K562 (cell line): ENCODE data around the gene PDGFRA.

Experiments used
- CTCF ChIP-seq, 3 experiments: IDR thresholded peaks in 2 of 3; conservative IDR thresholded peaks in 1 of 3; 2 replicates each; pipeline ENCODE4 v1.5.1; 2011 to 2012; ENCODE audit warnings: low read length in 3 of 3, mild to moderate bottlenecking in 3 of 3, control low read depth in 2 of 3, improper control_type of control experiment in 1 of 3, inconsistent platforms in 1 of 3, low read depth in 1 of 3, mixed read lengths in 1 of 3, moderate library complexity in 1 of 3; ENCODE audit not compliant: insufficient read depth in 2 of 3
- ELF4 ChIP-seq: fragments of 450-650 bp; formaldehyde crosslinking; IDR thresholded peaks from 2 replicates; pipeline ENCODE4 v1.4.0; 2022; ENCODE audit warnings: missing genetic modification characterization
- HDAC1 ChIP-seq, 2 experiments: fragments of 450-650 bp; IDR thresholded peaks; 2 replicates each; pipeline ENCODE4 v1.6.1; 2016 to 2017; ENCODE audit warnings: inconsistent platforms in 1 of 2, mild to moderate bottlenecking in 1 of 2, moderate library complexity in 1 of 2
- HNRNPLL ChIP-seq: fragments of 200-400 bp; formaldehyde crosslinking; IDR thresholded peaks from 2 replicates; pipeline ENCODE4 v1.6.1; 2017; ENCODE audit warnings: low read length, low read depth, mild to moderate bottlenecking; ENCODE audit not compliant: poor library complexity, severe bottlenecking
- KAT2B ChIP-seq: IDR thresholded peaks from one replicate; pipeline ENCODE4 v1.6.1; 2012; ENCODE audit warnings: low read depth, mild to moderate bottlenecking, control low read depth, inconsistent platforms, low read length, moderate library complexity
- MBD1 ChIP-seq: fragments of 250-450 bp; sonication (Bioruptor Pico); IDR thresholded peaks from 2 replicates; pipeline ENCODE4 v1.8.0; 2022; ENCODE audit warnings: inconsistent platforms
- MLX ChIP-seq, 2 experiments: fragments of 450-650 bp in 1 of 2; sonication (generic) in 1 of 2; formaldehyde crosslinking; conservative IDR thresholded peaks; 2 replicates each; pipeline versions ENCODE4 v1.4.0 to v1.8.1; 2020 to 2022; ENCODE audit warnings: mild to moderate bottlenecking in 1 of 2, missing genetic modification reagents in 1 of 2
- POLR2AphosphoS5 ChIP-seq: IDR thresholded peaks from 2 replicates; pipeline ENCODE4 v1.6.1; 2011; ENCODE audit warnings: mild to moderate bottlenecking, low read depth, low read length, moderate library complexity; ENCODE audit not compliant: control insufficient read depth, insufficient read depth
- ZBTB33 ChIP-seq: sonication (generic); formaldehyde crosslinking; IDR thresholded peaks from 2 replicates; pipeline ENCODE4 v1.8.1; 2023; ENCODE audit warnings: mild to moderate bottlenecking, missing genetic modification reagents
- ZNF347 ChIP-seq: fragments of 450-650 bp; formaldehyde crosslinking; IDR thresholded peaks from 2 replicates; pipeline ENCODE4 v1.4.0; 2020; ENCODE audit warnings: low read depth, mild to moderate bottlenecking, moderate library complexity

- TF ChIP-seq ZNF347 (CRISPR knock-in tag) (no peak), HDAC1 (IDR thresholded peaks at IDR 0.05) (no peak), POLR2AphosphoS5 (no peak), ZBTB33 (CRISPR knock-in tag) (no peak), CTCF (IDR thresholded peaks at IDR 0.05 in 2 of 3, conservative IDR thresholded peaks at IDR 0.05 in 1 of 3; ENCODE audit: insufficient read depth in 2 of 3, low read depth in 1 of 3, low read length in 3 of 3) (no peak), MBD1 (CRISPR knock-in tag) (no peak), HNRNPLL (no peak), KAT2B (no peak), MLX (CRISPR knock-in tag; conservative IDR thresholded peaks at IDR 0.05) (no peak), ELF4 (CRISPR knock-in tag) (no peak)
Measured at GRCh38 chr4:54224996-54225597, 4.0 kb upstream of the PDGFRA start.
